Uterus (tissue), 4 donors: Measurements from ENCODE around the gene PAXIP1. TPM values are rescaled to one million over a fixed set of nuclear protein-coding genes. Genes with fewer than 3 reads are reported as not detected.

ENCODE experiments used
- DNase-seq, 2 donors: peaks; one replicate each; pipeline ENCODE4 v3.0.0-alpha.2; 2019 to 2020
- H3K27ac ChIP-seq, 2 donors: fragments of 200-600 bp; sonication (generic); 1 replicate in 1 of 2; 2 replicates in 1 of 2; pipeline ENCODE4 v1.5.1; 2016 to 2018
- H3K27me3 ChIP-seq, 2 donors: fragments of 200-600 bp; sonication (generic); one replicate each; pipeline ENCODE4 v1.5.1; 2018 to 2019; ENCODE audit warnings: control low read depth in 1 of 2
- H3K36me3 ChIP-seq, 2 donors: fragments of 200-600 bp; sonication (generic); one replicate each; pipeline ENCODE4 v1.5.1; 2019; ENCODE audit warnings: control low read depth in 1 of 2
- H3K4me1 ChIP-seq, 2 donors: fragments of 200-600 bp; sonication (generic); one replicate each; pipeline ENCODE4 v1.5.1; 2018 to 2019; ENCODE audit warnings: control low read depth in 1 of 2
- H3K4me3 ChIP-seq, 2 donors: fragments of 200-600 bp; sonication (generic); 1 replicate in 1 of 2; 2 replicates in 1 of 2; pipeline ENCODE4 v1.5.1; 2018 to 2019; ENCODE audit warnings: mild to moderate bottlenecking in 1 of 2
- H3K9me3 ChIP-seq, 2 donors: fragments of 200-600 bp; sonication (generic); one replicate each; pipeline ENCODE4 v1.5.1; 2019; ENCODE audit warnings: control low read depth in 1 of 2
- CTCF ChIP-seq, 4 experiments: fragments of 200-600 bp in 2 of 4; fragments of 450-650 bp in 2 of 4; sonication (generic) in 2 of 4; IDR thresholded peaks; one replicate each; pipeline ENCODE4 v1.5.1; 2016 to 2019; ENCODE audit warnings: antibody characterized with exemption in 4 of 4, mild to moderate bottlenecking in 2 of 4, moderate library complexity in 1 of 4
- POLR2A ChIP-seq, 2 donors: fragments of 450-650 bp; IDR thresholded peaks; one replicate each; pipeline ENCODE4 v1.6.1; 2016; ENCODE audit warnings: antibody characterized with exemption in 2 of 2, mild to moderate bottlenecking in 1 of 2, moderate library complexity in 1 of 2
- intact Hi-C: fragments of 100-400 bp; cut with DNase I; formaldehyde crosslinking; loops from one replicate; pipeline ENCODE4 v1.15.1; 2023; ENCODE audit warnings: low total_unique reads
- total RNA-seq, 4 donors: library from RNA; depleted of rRNA in 3 of 4; stranded (reverse); fragments of >200 nt in 3 of 4; gene quantifications; one replicate each; pipeline versions ENCODE4 v1.1.0 to v1.2.4, GENCODE V29; 2014 to 2023
- donor health status: DM: yes; HTN: yes; CAD: no.

Gene PAXIP1
- total RNA-seq, 4 donors from 2014 or later, result 11.2 to 22.5 (median 17.3) TPM

- intact Hi-C loops, result no loop called here
- Histone ChIP-seq H3K27ac (no peak overlapping the region), H3K9me3 (no peaks in the 10 kb centered on the region), H3K4me1 (no peaks in the 10 kb centered on the region), H3K27me3 (no peaks in the 10 kb centered on the region), H3K36me3 (no peaks in the 10 kb centered on the region), H3K4me3 (no peak overlapping the region)
- no peak for DNase-seq
- TF ChIP-seq POLR2A (IDR thresholded peaks at IDR 0.05), result no peak
- no peak for TF ChIP-seq CTCF (IDR thresholded peaks at IDR 0.05)
Observed at GRCh38 chr7:155017834-155018233, 14.9 kb upstream of the PAXIP1 start.

- no peaks in the 10 kb centered on the region for H3K4me1 ChIP-seq
- no peaks in the 10 kb centered on the region for H3K27me3 ChIP-seq
- no peaks in the 10 kb centered on the region for H3K9me3 ChIP-seq
- H3K4me3 ChIP-seq, result no peak overlapping the region
- TF ChIP-seq POLR2A (IDR thresholded peaks at IDR 0.05) (no peak), CTCF (IDR thresholded peaks at IDR 0.05) (no peak)
- intact Hi-C loops, result no loop called here
- no peak for DNase-seq
- no peaks in the 10 kb centered on the region for H3K36me3 ChIP-seq
- H3K27ac ChIP-seq, result no peak overlapping the region
Observed at GRCh38 chr7:155011086-155011485, 8.2 kb upstream of the PAXIP1 start.

GRCh38 chr7:155009570-155010157 lies 6.7 kb upstream of the PAXIP1 start:
- Histone ChIP-seq H3K9me3 (no peaks in the 10 kb centered on the region), H3K27ac (no peak overlapping the region), H3K36me3 (no peaks in the 10 kb centered on the region), H3K27me3 (no peaks in the 10 kb centered on the region), H3K4me3 (no peak overlapping the region), H3K4me1 (peaks cover 0 to 2% of the 10 kb centered on the region in 2 donors)
- DNase-seq, result no peak
- TF ChIP-seq CTCF (IDR thresholded peaks at IDR 0.05) (no peak), POLR2A (IDR thresholded peaks at IDR 0.05) (no peak)
- intact Hi-C loops, result no loop called here

GRCh38 chr7:155007947-155008346 lies 5.0 kb upstream of the PAXIP1 start:
- TF ChIP-seq POLR2A (IDR thresholded peaks at IDR 0.05) (no peak), CTCF (IDR thresholded peaks at IDR 0.05) (no peak)
- intact Hi-C loops, result no loop called here
- peaks cover 0 to 4% of the 10 kb centered on the region in 2 donors for H3K4me1 ChIP-seq
- no peak for DNase-seq
- H3K9me3 ChIP-seq, result no peaks in the 10 kb centered on the region
- H3K27me3 ChIP-seq, result no peaks in the 10 kb centered on the region
- no peaks in the 10 kb centered on the region for H3K36me3 ChIP-seq
- no peak overlapping the region for H3K27ac ChIP-seq
- H3K4me3 ChIP-seq, result no peak overlapping the region

- TF ChIP-seq CTCF (IDR thresholded peaks at IDR 0.05), result no peak
- peak; percentile 53 to 84 for TF ChIP-seq POLR2A (IDR thresholded peaks at IDR 0.05)
- Histone ChIP-seq H3K4me3 (peak overlapping the region; percentile 76 to 90), H3K36me3 (no peaks in the 10 kb centered on the region), H3K27ac (peak overlapping the region; percentile 94), H3K9me3 (no peaks in the 10 kb centered on the region), H3K27me3 (no peaks in the 10 kb centered on the region), H3K4me1 (peaks cover 0 to 4% of the 10 kb centered on the region in 2 donors)
- intact Hi-C loops, result no loop called here
- peak; percentile 72 to 75 for DNase-seq
Observed at GRCh38 chr7:155003376-155004214, 671 bp upstream of the PAXIP1 start.
